ENCODE results near the gene LITAFD.

DNA sequence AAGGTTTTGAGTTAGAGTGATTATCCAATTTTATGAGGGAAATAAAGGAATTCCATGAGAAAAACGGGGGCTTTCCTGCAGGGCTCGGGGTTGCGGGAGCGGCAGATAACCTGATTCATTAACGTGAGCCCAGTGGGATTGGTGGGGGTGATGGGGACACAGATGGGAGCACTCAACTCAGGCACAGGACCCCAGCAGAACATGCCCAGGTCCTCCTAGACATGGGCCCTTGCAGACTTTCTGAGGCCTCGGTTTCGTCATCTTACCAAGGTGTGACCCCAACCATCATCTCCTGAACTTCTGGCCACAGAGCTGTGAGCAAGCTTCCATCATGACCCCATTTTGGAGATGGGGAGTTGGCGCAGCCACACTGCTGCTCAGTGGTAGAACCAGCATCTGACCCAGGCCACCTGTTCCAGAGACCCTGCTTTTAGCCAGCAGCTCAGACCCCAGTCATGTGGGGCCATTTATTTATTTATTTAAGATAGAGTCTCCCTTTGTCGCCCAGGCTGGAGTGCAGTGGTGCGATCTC is 35.7 kb upstream of the LITAFD start:
- TF ChIP-seq POLR2AphosphoS5 (IDR thresholded peaks at IDR 0.05; ENCODE audit: low read depth, low read length), result no peak
- no peak for TF ChIP-seq POLR2A (IDR thresholded peaks at IDR 0.05; ENCODE audit: low read depth, low read length)
